NT2/D1 (cell line): ENCODE data around the gene KHDRBS2.
A peak's percentile ranks its signal among the peaks of the same experiment; 100 is the strongest.

ENCODE experiments used
- DNase-seq: peaks from one replicate; pipeline ENCODE4 v3.0.0-alpha.2; 2011; ENCODE audit warnings: low read depth, low spot score
- H3K27me3 ChIP-seq: 2 replicates; pipeline ENCODE4 v1.6.0; 2011; ENCODE audit warnings: mild to moderate bottlenecking; ENCODE audit not compliant: insufficient read length, insufficient read depth
- H3K36me3 ChIP-seq: 2 replicates; pipeline ENCODE4 v1.6.1; 2011; ENCODE audit warnings: mild to moderate bottlenecking, low read length, mixed read lengths; ENCODE audit not compliant: insufficient read depth, insufficient read length
- H3K4me1 ChIP-seq: 2 replicates; pipeline ENCODE4 v1.5.1; 2011; ENCODE audit not compliant: insufficient read depth, insufficient read length
- H3K4me3 ChIP-seq: 2 replicates; pipeline ENCODE4 v1.5.1; 2011; ENCODE audit warnings: low read depth; ENCODE audit not compliant: insufficient read length
- H3K9ac ChIP-seq: 2 replicates; pipeline ENCODE4 v1.6.0; 2011; ENCODE audit warnings: low read depth; ENCODE audit not compliant: insufficient read length
- H3K9me3 ChIP-seq: 2 replicates; pipeline ENCODE4 v1.5.1; 2011; ENCODE audit warnings: mild to moderate bottlenecking, low read length; ENCODE audit not compliant: insufficient read depth
- SUZ12 ChIP-seq: IDR thresholded peaks from 2 replicates; pipeline ENCODE4 v1.6.1; 2011; ENCODE audit not compliant: insufficient read length, insufficient read depth; ENCODE audit errors: extremely low read depth
- YY1 ChIP-seq: IDR thresholded peaks from 2 replicates; pipeline ENCODE4 v1.6.1; 2011; ENCODE audit not compliant: insufficient read length, insufficient read depth
- ZNF274 ChIP-seq: IDR thresholded peaks from 2 replicates; pipeline ENCODE4 v1.6.1; 2011; ENCODE audit warnings: mild to moderate bottlenecking, low read depth, low read length

Gene KHDRBS2

DNA sequence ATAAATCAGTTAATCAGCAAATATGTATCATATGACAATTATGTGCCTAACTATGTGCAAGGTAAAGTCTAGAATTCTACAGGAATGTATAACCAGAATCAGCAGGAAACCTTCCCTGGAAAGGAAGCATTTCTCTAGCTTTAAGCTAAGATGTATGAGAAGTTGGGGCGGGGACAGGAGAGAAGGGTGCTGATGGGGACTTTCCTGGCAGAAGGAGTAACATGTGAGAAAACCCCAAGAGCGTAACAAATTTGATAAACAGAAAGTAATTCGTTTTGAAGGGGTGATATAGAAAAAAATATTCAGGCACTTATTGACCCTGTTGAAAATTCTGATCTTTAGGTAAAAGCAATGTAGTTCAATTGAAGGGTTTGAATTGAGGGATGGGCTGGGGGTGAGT is 226.1 kb downstream of the KHDRBS2 start:
- Histone ChIP-seq H3K4me3 (no peak overlapping the region), H3K4me1 (no peaks in the 10 kb centered on the region), H3K9me3 (no peaks in the 10 kb centered on the region), H3K27me3 (no peaks in the 10 kb centered on the region), H3K36me3 (no peaks in the 10 kb centered on the region), H3K9ac (no peak overlapping the region)
- no peak for TF ChIP-seq YY1
- TF ChIP-seq ZNF274 = no peak
- no peak for TF ChIP-seq SUZ12
- DNase-seq = no peak

- DNase-seq = no peak
- H3K27me3 ChIP-seq = no peaks in the 10 kb centered on the region
- no peak overlapping the region for H3K4me3 ChIP-seq
- H3K4me1 ChIP-seq = no peaks in the 10 kb centered on the region
- no peaks in the 10 kb centered on the region for H3K36me3 ChIP-seq
- TF ChIP-seq ZNF274 (no peak), SUZ12 (no peak), YY1 (no peak)
- H3K9me3 ChIP-seq = no peaks in the 10 kb centered on the region
- no peak overlapping the region for H3K9ac ChIP-seq
These were observed 228.7 kb downstream of the KHDRBS2 start for GRCh38 chr6:62057300-62057699.

DNA sequence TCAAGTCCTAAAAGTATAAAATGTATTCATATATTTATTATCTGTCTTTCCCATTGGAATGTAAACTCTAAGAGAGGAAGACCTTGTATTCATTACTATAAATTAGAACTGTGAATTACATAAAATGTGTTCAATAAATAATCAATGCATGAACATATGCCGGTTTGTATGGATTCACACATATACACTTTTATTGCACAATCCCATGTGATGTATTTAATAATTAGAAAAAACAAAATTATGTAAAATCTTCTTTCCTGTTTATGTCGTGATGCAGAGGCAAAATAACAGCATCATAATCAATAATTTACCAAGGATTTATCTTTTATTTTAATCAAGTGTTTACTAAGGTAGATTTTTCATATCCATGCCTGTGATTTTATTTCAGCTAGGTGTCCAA is 240.5 kb downstream of the KHDRBS2 start:
- no peak for DNase-seq
- H3K36me3 ChIP-seq = no peaks in the 10 kb centered on the region
- H3K9me3 ChIP-seq = no peaks in the 10 kb centered on the region
- no peak overlapping the region for H3K9ac ChIP-seq
- no peaks in the 10 kb centered on the region for H3K27me3 ChIP-seq
- no peaks in the 10 kb centered on the region for H3K4me1 ChIP-seq
- no peak overlapping the region for H3K4me3 ChIP-seq
- TF ChIP-seq YY1 = no peak
- no peak for TF ChIP-seq ZNF274

DNA sequence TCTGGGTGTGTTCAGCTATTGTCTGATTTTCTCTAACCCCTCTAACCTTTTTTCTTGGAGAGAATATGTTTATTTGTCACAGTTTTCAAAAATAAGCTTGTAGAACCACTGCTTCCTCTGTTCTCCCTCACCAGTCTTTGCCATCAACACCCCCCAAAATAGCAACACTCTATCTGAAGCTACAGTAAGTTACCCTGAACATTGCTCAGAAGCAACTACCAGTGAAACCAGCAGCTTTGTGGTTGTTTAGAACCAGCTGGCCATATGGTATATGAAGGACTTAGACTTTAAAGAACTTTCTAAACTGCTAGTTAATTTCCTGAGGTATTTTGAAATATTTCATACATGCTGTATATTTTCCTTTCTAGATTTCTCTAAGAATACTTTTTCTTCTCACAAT is 242.9 kb downstream of the KHDRBS2 start:
- Histone ChIP-seq H3K9me3 (no peaks in the 10 kb centered on the region), H3K36me3 (no peaks in the 10 kb centered on the region), H3K4me3 (no peak overlapping the region), H3K9ac (no peak overlapping the region), H3K4me1 (no peaks in the 10 kb centered on the region), H3K27me3 (no peaks in the 10 kb centered on the region)
- no peak for TF ChIP-seq ZNF274
- TF ChIP-seq YY1 = no peak
- TF ChIP-seq SUZ12 = no peak
- no peak for DNase-seq

- TF ChIP-seq ZNF274 (no peak), YY1 (no peak), SUZ12 (no peak)
- Histone ChIP-seq H3K27me3 (no peaks in the 10 kb centered on the region), H3K36me3 (no peaks in the 10 kb centered on the region), H3K9me3 (no peaks in the 10 kb centered on the region), H3K9ac (no peak overlapping the region), H3K4me1 (no peaks in the 10 kb centered on the region), H3K4me3 (no peak overlapping the region)
- DNase-seq = no peak
These were observed 243.6 kb downstream of the KHDRBS2 start for GRCh38 chr6:62042429-62042828.

GRCh38 chr6:62039605-62040004 is 246.4 kb downstream of the KHDRBS2 start:
- no peaks in the 10 kb centered on the region for H3K27me3 ChIP-seq
- DNase-seq = no peak
- TF ChIP-seq ZNF274 = no peak
- TF ChIP-seq YY1 = no peak
- no peak for TF ChIP-seq SUZ12
- no peak overlapping the region for H3K9ac ChIP-seq
- H3K9me3 ChIP-seq = no peaks in the 10 kb centered on the region
- H3K4me3 ChIP-seq = no peak overlapping the region
- H3K4me1 ChIP-seq = no peaks in the 10 kb centered on the region
- H3K36me3 ChIP-seq = no peaks in the 10 kb centered on the region

GRCh38 chr6:62037445-62037844 is 248.6 kb downstream of the KHDRBS2 start:
- peak; percentile 3 for DNase-seq
- Histone ChIP-seq H3K4me1 (no peaks in the 10 kb centered on the region), H3K4me3 (no peak overlapping the region), H3K36me3 (no peaks in the 10 kb centered on the region), H3K9me3 (no peaks in the 10 kb centered on the region), H3K27me3 (no peaks in the 10 kb centered on the region), H3K9ac (no peak overlapping the region)
- TF ChIP-seq ZNF274 (no peak), SUZ12 (no peak)

GRCh38 chr6:62035952-62036351 is 250.1 kb downstream of the KHDRBS2 start:
- Histone ChIP-seq H3K36me3 (no peaks in the 10 kb centered on the region), H3K27me3 (no peaks in the 10 kb centered on the region), H3K9me3 (no peaks in the 10 kb centered on the region), H3K4me1 (no peaks in the 10 kb centered on the region), H3K9ac (no peak overlapping the region), H3K4me3 (no peak overlapping the region)
- TF ChIP-seq ZNF274 (no peak), YY1 (no peak), SUZ12 (no peak)
- DNase-seq = no peak
